Retinal pigment epithelial cell (primary cell): ENCODE measurements around the gene ZNF445.

Source experiments
- DNase-seq: peaks from one replicate; pipeline ENCODE4 v3.0.0-alpha.2; 2010; ENCODE audit warnings: low read depth
- H3K4me3 ChIP-seq: 2 replicates; pipeline ENCODE4 v1.5.1; 2011; ENCODE audit warnings: mild to moderate bottlenecking, low read length, control low read depth, moderate library complexity
- CTCF ChIP-seq: conservative IDR thresholded peaks from 2 replicates; pipeline ENCODE4 v1.5.1; 2011; ENCODE audit warnings: low read depth, low read length, control low read depth, inconsistent platforms

ZNF445 gene

DNA sequence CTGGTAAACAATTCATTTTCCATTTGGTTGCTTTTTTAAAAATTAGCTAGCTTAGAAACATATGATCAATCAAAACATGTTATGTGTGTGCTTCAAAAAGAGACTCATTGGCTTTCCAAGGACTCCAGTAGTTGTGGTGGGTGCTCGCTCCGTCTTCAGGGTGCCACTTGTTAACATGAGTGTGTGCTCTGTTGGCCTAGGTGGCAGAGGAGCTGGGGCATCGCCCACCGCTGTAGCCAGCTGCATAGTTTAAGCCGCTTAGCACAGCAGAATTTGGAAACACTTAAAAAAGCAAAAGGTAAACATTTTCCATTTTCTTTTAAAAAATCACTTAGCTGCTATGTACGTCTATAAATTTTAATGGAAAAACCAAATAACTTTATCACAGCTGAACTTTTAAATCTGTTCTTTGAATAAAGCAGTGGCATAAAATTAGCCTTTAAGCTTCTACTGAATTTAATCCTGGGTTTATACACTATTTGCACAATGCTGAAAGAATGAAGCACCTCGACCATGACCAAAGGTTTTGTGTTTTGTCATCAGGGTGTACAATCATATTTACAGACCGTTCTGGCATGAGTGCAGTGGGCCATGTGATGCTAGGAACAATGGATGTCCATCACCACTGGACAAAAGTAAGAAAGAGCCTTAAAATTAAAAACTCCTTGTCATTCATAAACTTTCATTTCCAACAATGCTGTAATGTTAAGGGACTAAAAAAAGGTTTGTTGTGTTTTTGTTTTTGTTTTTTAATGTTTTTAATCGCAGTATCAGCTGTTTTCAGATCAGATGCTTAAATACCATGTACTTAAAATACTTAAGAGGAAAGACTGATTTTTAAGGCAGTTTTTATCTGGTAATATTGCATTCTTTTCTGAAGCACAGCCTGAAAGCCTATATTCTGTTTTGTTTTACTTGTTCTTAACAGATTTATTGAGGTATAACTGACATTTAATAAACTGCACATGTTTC lies 81.0 kb downstream of the ZNF445 start:
- DNase-seq = no peak
- TF ChIP-seq CTCF = no peak
- no peak overlapping the region for H3K4me3 ChIP-seq

DNA sequence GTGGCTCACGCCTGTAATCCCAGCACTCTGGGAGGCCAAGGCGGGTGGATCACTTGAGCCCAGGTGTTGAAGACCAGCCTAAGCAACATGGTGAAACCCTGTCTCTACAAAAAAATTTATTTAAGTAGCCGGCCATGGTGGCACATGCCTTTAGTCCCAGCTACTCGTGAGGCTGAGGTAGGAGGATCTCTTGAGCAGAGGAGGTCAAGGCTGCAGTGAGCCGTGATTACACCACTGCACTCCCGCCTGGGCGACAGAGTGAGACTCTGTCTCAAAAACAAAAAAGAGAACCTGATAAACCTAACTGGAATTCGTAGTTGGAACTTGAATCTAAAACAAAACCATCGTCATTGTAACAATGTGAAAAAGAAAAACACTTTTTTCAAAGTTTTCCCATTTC lies 81.8 kb downstream of the ZNF445 start:
- TF ChIP-seq CTCF = no peak
- no peak for DNase-seq
- H3K4me3 ChIP-seq = no peak overlapping the region

GRCh38 chr3:44392489-44392888 lies 85.0 kb downstream of the ZNF445 start:
- TF ChIP-seq CTCF = no peak
- no peak for DNase-seq
- no peak overlapping the region for H3K4me3 ChIP-seq

- no peak for DNase-seq
- H3K4me3 ChIP-seq = no peak overlapping the region
- no peak for TF ChIP-seq CTCF
Measured at GRCh38 chr3:44387404-44387803, 90.1 kb downstream of the ZNF445 start.
